LNCaP clone FGC (cell line): ENCODE data around the gene GALK1.

ENCODE experiments used
- DNase-seq: peaks from one replicate; pipeline ENCODE4 v3.0.0-alpha.2; 2011; ENCODE audit warnings: low read depth
- H3K4me3 ChIP-seq: 2 replicates; pipeline ENCODE4 v1.5.1; 2011; ENCODE audit warnings: mild to moderate bottlenecking, low read depth, low read length, control low read depth
- CTCF ChIP-seq: IDR thresholded peaks from 2 replicates; pipeline ENCODE4 v1.5.1; 2012; ENCODE audit warnings: mild to moderate bottlenecking; ENCODE audit not compliant: control insufficient read depth, insufficient read depth; ENCODE audit errors: extremely low read depth

Gene GALK1

DNA sequence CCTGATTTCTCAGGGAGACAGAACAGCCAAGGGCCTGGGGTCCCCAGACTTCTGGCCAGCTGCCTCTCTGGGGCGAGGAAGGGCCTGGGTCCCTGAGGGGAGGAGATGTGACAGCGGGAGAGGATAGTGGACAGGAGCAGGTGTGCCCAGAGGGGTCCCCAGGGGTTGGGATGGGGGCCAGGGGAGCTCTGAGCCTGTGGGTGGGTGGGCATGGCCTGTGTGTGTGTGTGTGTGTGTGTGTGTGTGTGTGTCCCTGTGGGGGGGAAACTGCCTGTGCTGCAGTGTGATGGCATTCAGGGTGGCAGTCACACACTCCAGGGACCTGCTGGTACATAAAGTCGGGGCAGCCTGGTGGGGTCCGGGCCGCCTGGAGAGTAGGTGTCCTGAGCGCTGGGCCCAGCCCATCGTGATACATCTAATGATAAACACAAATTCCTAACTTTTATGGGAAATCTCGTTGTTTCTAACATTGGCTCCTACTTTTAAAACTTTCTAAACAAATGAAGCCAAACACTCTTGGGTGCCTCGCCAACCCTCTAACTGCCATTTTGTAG is 42.4 kb downstream of the GALK1 start:
- no peak for DNase-seq
- no peak for TF ChIP-seq CTCF
- H3K4me3 ChIP-seq, result no peak overlapping the region

GRCh38 chr17:75722076-75722475 is 42.9 kb downstream of the GALK1 start:
- TF ChIP-seq CTCF, result no peak
- DNase-seq, result no peak
- no peak overlapping the region for H3K4me3 ChIP-seq

GRCh38 chr17:75721463-75722011 is 43.5 kb downstream of the GALK1 start:
- DNase-seq, result no peak
- TF ChIP-seq CTCF, result no peak
- peak overlapping the region; percentile 40 for H3K4me3 ChIP-seq

DNA sequence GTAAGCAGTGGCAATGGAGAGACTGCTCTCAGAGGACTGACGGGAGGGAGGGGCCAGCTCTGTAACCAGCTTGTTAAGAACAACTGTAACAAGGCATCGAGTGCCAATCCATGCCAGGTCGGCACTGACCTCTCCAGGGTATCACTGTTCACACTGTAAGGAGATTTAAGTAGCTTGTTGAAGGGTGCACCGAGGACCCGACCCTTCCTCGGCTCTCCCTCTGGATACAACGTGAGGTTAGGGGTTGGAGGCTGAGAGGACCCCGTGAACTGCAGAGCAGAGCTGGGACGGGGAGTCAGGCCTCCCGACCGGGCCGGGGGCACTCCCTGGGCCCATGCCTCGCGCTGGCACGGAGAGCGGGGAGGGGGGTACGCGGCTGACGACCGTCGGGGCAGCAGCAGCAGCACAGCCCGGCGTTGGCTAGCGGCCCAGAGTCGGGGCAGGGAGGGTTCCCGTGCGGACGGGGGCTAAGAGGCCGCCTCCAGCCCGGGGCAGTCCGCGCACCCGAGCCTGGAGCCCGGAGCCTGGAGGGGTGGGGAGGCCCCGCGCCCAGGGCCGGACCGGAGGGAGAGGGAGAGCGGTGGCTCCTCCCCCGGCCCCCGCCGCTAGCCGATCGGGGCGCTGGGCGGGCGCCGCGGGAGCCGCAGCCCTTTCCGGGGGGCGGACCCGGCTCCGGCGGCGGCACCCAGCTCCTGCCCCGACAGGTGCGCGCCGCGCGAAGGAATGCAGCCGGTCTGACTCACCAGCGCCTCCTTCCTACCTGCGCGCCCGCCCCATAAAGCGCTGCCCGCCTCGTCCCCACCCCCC is 44.1 kb downstream of the GALK1 start, which contains the start of gene ITGB4:
ITGB4 (plus strand) TSS at position 804 of the 807 bp plus-strand sequence. CDS start 3,245 bp downstream, outside the sequence.
- peak; percentile 42 for TF ChIP-seq CTCF
- DNase-seq, result no peak
- peak within 1 kb of the TSS; percentile 40 for H3K4me3 ChIP-seq

- no peak overlapping the region for H3K4me3 ChIP-seq
- no peak for DNase-seq
- no peak for TF ChIP-seq CTCF
Measured at GRCh38 chr17:75719732-75720131, 45.3 kb downstream of the GALK1 start.

DNA sequence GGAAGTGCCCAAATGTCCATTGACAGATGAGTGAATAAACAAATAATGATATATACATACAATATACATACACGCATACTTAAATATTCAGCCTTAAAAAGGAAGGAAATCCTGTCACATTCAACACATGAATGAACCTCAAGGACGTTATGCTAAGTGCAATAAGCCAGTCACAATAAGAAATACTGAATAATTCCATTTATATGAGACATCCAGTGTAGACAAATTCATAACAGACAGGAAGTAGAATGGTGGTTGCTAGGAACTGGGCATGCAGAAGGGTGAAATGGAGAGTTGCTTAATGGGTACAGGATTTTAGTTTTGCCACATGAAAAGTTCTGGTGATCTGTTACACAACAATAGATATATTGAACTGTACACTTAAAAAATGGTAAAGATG is 52.5 kb downstream of the GALK1 start:
- no peak for DNase-seq
- TF ChIP-seq CTCF, result no peak
- no peak overlapping the region for H3K4me3 ChIP-seq
